Epithelial cell of umbilical artery (primary cell): ENCODE data around the gene LMAN2L. TPM values are rescaled to one million over a fixed set of nuclear protein-coding genes. Genes with fewer than 3 reads are reported as not detected.

ENCODE experiments used
- total RNA-seq: library from RNA; depleted of rRNA; stranded (reverse); fragments of >200 nt; gene quantifications from 2 replicates; pipeline ENCODE4 v1.2.3, GENCODE V29; 2014

The LMAN2L gene, protein sequence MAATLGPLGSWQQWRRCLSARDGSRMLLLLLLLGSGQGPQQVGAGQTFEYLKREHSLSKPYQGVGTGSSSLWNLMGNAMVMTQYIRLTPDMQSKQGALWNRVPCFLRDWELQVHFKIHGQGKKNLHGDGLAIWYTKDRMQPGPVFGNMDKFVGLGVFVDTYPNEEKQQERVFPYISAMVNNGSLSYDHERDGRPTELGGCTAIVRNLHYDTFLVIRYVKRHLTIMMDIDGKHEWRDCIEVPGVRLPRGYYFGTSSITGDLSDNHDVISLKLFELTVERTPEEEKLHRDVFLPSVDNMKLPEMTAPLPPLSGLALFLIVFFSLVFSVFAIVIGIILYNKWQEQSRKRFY
- 17.2 and 29.3 TPM in 2 replicates for total RNA-seq

DNA sequence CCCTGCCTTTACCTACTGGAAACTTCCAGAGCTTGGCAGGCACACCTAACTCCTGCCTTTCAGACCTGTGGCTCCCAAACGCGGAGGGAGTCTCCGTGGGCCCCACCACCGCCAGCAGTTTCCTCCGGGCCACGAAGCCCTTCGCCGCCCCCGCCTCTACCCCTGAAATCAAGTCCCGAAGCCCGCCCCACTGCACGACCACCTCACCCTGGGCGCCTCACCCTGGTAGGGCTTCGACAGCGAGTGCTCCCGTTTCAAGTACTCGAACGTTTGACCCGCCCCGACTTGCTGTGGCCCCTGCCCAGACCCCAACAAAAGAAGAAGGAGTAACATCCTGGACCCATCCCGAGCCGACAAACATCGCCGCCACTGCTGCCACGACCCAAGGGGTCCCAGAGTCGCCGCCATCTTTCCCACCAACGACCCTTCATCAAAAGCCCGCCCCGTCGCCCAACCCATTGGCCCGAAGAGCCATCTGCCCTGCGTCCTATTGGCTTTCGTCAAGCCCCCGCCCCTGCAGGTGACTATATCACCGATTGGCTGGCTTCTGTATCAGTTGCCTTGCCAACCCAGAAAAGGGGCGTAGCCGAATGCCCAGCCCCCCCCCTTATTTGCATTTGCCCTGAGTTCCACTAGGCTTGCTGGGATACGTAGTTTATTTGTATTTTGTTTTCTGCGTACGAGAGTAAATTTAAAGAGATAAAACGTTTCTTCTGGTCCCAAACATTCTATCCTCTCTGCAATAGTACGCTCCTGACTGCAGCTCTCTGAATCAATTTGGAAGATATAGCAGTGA lies at the start of gene LMAN2L:
Gene LMAN2L (minus strand): TSS at position 432 of the 796 bp plus-strand sequence. CDS start 24 bp downstream, at position 408.

DNA sequence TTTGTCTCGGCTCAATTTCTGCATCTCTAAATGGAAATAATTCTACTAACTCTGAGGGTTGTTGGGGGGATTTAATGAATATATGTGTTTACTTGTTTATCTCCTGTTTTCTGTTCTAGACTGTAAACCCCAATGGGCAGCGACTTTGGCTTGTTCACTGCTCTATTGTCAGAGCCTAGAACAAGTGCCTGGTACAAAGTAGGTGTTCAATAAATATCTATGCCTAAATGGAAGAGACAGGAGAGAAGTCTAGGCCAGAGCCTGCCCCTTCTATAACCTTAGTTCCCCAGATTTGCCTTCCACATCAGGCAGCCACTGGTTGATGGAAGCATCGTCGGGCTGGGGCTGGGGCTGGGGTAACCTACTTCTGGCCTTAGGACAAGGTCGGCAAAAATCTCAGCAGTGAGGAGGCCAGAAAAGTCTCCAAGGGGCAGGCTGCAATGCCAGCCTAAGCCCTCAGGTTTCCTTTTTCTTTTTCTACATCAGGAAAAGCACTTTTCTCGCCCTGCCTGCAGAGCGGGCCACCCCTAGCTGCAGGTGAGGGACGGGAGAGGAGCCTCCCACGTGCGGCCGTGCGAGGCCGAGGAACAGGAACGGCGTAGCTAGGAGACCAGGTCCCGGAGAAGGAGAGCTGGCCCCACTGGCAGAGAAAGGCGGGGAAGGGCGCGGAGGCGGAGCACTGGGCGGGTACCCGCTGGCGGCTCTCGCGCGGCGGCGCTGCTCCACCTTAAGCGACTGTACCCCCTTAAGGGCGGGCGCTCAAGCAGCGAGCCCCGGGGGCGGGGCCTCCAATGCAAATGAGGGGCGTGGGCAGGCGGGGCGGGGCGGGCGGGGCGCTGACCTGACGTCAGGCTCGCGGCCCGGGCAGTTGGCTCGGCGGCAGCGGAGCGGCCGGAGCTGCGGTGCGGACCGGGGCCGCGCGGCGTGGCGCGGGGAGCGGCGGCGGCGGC lies 20.4 kb upstream of the LMAN2L start, which contains the start of gene CNNM4:
Gene CNNM4 (plus strand): TSS at position 867 of the 950 bp plus-strand sequence. CDS start 98 bp downstream, outside the sequence.

Other genes starting within 250 kb of the LMAN2L start
- 0.15 TPM in 1 of 2 replicates, not detected in the other for gene NEURL3, start 234.7 kb downstream of the LMAN2L start, total RNA-seq
- gene ARID5A, start 203.3 kb downstream of the LMAN2L start, total RNA-seq: 12.0 and 13.1 TPM in 2 replicates
- gene KANSL3, start 101.8 kb downstream of the LMAN2L start, total RNA-seq: 22.1 and 22.3 TPM in 2 replicates
- under 0.01 and 0.15 TPM in 2 replicates for gene FER1L5, start 97.3 kb downstream of the LMAN2L start, total RNA-seq
- gene CNNM4, start 20.8 kb upstream of the LMAN2L start, total RNA-seq: 1.3 and 2.1 TPM in 2 replicates
- gene CNNM3, start 76.2 kb upstream of the LMAN2L start, total RNA-seq: 5.9 and 6.2 TPM in 2 replicates
- gene ANKRD23, start 104.0 kb upstream of the LMAN2L start, total RNA-seq: 0.65 and 2.6 TPM in 2 replicates
- gene ANKRD39, start 118.0 kb upstream of the LMAN2L start, total RNA-seq: 4.9 and 9.1 TPM in 2 replicates
- gene SEMA4C, start 130.0 kb upstream of the LMAN2L start, total RNA-seq: 24.0 and 25.2 TPM in 2 replicates
- gene FAM178B, start 246.5 kb upstream of the LMAN2L start, total RNA-seq: not detected in 2 replicates